ENCODE measurements around the gene BRD3.

DNA sequence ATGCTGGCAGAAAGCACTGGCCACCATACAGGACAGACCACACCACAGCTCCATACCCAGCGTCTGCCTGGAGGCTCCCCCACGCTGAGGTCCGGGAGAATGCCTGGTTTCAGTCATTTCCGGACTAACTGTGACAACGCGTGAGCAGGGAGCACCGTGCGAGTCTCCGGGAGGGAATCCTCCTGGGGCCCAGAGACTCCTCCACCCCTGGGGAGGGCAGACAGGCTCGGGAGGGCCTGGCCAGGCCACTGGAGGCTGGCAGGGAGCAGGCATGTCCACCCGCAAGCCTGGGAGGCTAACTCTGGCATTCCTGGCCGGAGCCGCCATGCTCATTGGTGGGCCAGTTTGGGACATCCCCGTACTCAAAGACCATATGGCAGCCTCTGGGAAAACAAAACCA is 36.0 kb downstream of the BRD3 start:
- TF ChIP-seq, protein P1, sequence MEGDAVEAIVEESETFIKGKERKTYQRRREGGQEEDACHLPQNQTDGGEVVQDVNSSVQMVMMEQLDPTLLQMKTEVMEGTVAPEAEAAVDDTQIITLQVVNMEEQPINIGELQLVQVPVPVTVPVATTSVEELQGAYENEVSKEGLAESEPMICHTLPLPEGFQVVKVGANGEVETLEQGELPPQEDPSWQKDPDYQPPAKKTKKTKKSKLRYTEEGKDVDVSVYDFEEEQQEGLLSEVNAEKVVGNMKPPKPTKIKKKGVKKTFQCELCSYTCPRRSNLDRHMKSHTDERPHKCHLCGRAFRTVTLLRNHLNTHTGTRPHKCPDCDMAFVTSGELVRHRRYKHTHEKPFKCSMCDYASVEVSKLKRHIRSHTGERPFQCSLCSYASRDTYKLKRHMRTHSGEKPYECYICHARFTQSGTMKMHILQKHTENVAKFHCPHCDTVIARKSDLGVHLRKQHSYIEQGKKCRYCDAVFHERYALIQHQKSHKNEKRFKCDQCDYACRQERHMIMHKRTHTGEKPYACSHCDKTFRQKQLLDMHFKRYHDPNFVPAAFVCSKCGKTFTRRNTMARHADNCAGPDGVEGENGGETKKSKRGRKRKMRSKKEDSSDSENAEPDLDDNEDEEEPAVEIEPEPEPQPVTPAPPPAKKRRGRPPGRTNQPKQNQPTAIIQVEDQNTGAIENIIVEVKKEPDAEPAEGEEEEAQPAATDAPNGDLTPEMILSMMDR (IDR thresholded peaks at IDR 0.05; ENCODE audit: insufficient read depth, low read depth, low read length): no peak
- no peak for TF ChIP-seq EZH2 (IDR thresholded peaks at IDR 0.05; ENCODE audit: insufficient read depth, low read length)

Measured in astrocyte (in vitro differentiated cells and primary cell).